Measurements from ENCODE around the gene PRAMEF5. TPM values are rescaled to one million over a fixed set of nuclear protein-coding genes. Genes with fewer than 3 reads are reported as not detected.
"Not testable (repeated sequence)": the region's sequence is repeated elsewhere in the genome, so short reads cannot be mapped to it uniquely, and the experiment has no call there.

Gene PRAMEF5
- total RNA-seq, 1 donor from 2014 or later: not detected

DNA sequence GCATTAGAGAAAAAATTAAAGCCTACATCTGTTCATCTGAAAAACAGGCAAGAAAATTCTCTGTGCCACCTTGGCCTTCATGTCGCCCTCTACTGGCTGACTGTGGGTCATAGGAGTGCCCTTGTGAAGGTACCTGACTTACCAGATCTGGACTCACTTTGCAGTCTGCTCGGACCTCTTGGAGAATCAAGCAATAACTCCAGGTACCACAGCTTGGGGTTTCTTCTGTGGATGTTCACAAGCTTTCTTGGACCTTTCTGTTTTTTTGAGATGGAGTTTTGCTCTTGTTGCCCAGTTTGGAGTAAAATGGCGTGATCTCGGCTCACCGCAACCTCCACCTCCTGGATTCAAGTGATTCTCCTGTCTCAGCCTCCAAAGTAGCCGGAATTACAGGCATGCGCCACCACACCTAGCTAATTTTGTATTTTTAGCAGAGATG is 25.6 kb upstream of the PRAMEF5 start:
- Histone ChIP-seq H3K27me3 (no peaks in the 10 kb centered on the region), H3K36me3 (no peaks in the 10 kb centered on the region), H3K4me3 (no peak overlapping the region), H3K9me3 (no peaks in the 10 kb centered on the region), H3K27ac (no peak overlapping the region), H3K4me1 (no peaks in the 10 kb centered on the region)
- TF ChIP-seq POLR2A (IDR thresholded peaks at IDR 0.05): no peak
- no peak for TF ChIP-seq CTCF (IDR thresholded peaks at IDR 0.05)
- TF ChIP-seq POLR2AphosphoS5 (IDR thresholded peaks at IDR 0.05; ENCODE audit: insufficient read depth in 1 of 2, low read depth in 1 of 2): no peak
- no peak for DNase-seq (ENCODE audit: extremely low spot score in 2 of 2)
- intact Hi-C loops (cut with DNase I): no loop called here

GRCh38 chr1:13230096-13230495 is 23.9 kb upstream of the PRAMEF5 start:
- H3K27me3 ChIP-seq; H3K36me3 ChIP-seq; H3K9me3 ChIP-seq; H3K4me3 ChIP-seq; H3K4me1 ChIP-seq; H3K27ac ChIP-seq; DNase-seq (ENCODE audit: extremely low spot score in 2 of 2); intact Hi-C loops (cut with DNase I): not testable (repeated sequence)

GRCh38 chr1:13230601-13231000 is 23.4 kb upstream of the PRAMEF5 start:
- DNase-seq (ENCODE audit: extremely low spot score in 2 of 2); intact Hi-C loops (cut with DNase I); H3K36me3 ChIP-seq; H3K4me1 ChIP-seq; H3K9me3 ChIP-seq; H3K4me3 ChIP-seq; H3K27ac ChIP-seq; H3K27me3 ChIP-seq: not testable (repeated sequence)

DNA sequence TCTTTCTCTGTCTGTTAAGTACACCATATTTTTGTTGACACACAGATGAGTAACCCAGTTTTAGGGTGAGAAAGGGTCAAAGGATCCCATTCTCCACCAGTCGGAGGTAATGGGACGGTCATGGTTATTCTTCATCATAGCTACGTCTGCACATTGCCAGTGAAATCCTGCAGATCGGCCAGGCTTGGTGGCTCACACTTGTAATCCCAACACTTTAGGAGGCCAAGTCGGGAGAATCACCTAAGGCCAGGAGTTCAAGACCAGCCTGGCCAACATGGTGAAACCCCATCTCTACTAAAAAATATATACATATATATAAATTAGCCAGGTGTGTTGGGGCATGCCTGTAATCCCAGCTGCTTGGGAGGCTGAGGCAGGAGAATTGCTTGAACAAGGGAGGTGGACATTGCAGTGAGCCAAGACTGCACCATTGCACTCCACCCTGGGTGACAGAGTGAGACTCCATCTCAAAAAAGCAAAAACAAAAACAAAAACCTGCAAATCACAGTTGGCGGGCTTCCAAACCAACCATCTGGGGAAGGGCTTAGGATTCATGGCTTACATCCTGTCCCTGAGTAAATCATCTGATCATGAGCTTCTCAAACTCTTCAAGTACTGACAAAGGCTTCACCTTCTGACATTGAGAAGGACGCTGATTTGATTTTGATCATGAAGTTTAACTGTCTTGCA is 22.8 kb upstream of the PRAMEF5 start:
- H3K9me3 ChIP-seq; H3K4me3 ChIP-seq; intact Hi-C loops (cut with DNase I); H3K4me1 ChIP-seq; H3K27me3 ChIP-seq; H3K36me3 ChIP-seq; DNase-seq (ENCODE audit: extremely low spot score in 2 of 2); H3K27ac ChIP-seq: not testable (repeated sequence)

GRCh38 chr1:13232056-13232455 is 21.9 kb upstream of the PRAMEF5 start:
- DNase-seq (ENCODE audit: extremely low spot score in 2 of 2); H3K4me1 ChIP-seq; intact Hi-C loops (cut with DNase I); H3K4me3 ChIP-seq; H3K27me3 ChIP-seq; H3K36me3 ChIP-seq; H3K27ac ChIP-seq; H3K9me3 ChIP-seq: not testable (repeated sequence)

DNA sequence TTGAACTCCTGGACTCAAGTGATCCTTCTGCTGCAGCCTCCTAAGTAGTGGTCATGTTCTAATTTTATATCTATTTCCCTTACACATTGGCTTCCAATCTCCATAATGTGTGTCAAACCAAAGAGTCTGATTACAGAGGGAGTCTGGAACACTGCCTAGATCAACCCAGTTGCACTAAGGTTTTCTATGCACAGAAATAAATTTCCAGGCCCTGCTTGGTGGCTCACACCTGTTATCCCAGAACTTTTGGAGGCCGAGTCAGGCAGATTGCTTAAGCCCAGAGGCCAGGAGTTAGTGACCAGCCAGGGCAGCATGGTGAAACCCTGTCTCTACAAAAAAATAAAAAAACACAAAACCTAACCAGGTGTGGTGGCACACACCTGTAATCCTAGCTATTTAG is 19.9 kb upstream of the PRAMEF5 start:
- intact Hi-C loops (cut with DNase I); H3K36me3 ChIP-seq: not testable (repeated sequence)

GRCh38 chr1:13237572-13237971 is 16.4 kb upstream of the PRAMEF5 start:
- H3K4me1 ChIP-seq; DNase-seq (ENCODE audit: extremely low spot score in 2 of 2); H3K9me3 ChIP-seq; H3K27me3 ChIP-seq; H3K27ac ChIP-seq; H3K36me3 ChIP-seq; H3K4me3 ChIP-seq; intact Hi-C loops (cut with DNase I): not testable (repeated sequence)

More for the DNA sequence above, 19.9 kb upstream of the PRAMEF5 start:
- H3K27ac ChIP-seq; H3K9me3 ChIP-seq; H3K4me1 ChIP-seq; H3K4me3 ChIP-seq; H3K27me3 ChIP-seq; DNase-seq (ENCODE audit: extremely low spot score in 2 of 2): not testable (repeated sequence)

DNA sequence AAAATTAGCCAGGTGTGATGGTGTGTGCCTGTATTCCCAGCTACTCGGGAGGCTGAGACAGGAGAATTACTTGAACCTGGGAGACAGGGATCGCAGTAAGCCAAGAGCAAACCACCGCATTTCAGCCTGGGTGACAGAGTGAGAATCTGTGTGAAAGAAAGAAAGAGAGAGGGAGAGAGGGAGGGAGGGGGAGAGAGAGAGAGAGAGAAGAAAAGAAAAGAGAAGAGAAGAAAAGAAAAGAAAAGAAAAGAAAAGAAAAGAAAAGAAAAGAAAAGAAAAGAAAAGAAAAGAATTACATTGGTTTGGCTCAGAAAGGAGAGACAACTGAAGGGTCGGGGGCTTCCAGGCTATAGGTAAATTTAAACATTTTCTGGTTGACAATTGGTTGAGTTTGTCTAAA is 14.4 kb upstream of the PRAMEF5 start:
- H3K27ac ChIP-seq; intact Hi-C loops (cut with DNase I); H3K27me3 ChIP-seq; H3K4me3 ChIP-seq; H3K9me3 ChIP-seq; DNase-seq (ENCODE audit: extremely low spot score in 2 of 2); H3K36me3 ChIP-seq; H3K4me1 ChIP-seq: not testable (repeated sequence)

DNA sequence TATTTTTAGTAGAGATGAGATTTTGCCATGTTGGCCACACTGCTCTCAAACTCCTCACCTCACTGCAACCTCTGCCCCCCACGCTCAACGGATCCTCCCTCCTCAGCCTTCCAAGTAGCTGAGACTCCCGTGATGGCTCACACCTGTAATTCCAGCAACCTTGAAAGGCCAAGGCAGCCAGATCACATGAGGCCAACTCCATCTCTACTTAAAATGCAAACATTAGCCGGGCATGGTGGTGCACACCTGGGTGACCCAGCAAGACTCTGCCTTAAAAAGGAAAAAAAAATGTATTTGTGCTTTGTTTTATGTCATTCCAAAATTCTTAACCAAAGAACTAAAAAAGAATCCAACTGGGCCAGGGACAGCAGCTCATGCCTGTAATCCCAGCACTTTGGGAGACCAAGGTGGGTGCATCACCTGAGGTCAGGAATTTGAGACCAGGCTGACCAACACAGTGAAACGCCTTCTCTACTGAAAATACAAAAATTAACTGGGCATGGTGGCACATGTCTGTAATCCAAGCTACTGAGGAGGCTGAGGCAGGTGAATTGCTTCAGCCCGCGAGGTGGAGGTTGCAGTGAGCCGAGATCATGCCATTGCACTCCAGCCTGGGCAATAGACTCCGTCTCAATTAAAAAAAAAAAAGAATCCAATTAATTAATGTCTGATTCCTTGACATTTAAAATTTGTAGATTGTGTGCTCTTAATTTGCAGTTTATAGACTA is 10.3 kb upstream of the PRAMEF5 start:
- H3K27me3 ChIP-seq; H3K36me3 ChIP-seq; H3K27ac ChIP-seq; DNase-seq (ENCODE audit: extremely low spot score in 2 of 2); H3K4me3 ChIP-seq; H3K9me3 ChIP-seq; intact Hi-C loops (cut with DNase I); H3K4me1 ChIP-seq: not testable (repeated sequence)

DNA sequence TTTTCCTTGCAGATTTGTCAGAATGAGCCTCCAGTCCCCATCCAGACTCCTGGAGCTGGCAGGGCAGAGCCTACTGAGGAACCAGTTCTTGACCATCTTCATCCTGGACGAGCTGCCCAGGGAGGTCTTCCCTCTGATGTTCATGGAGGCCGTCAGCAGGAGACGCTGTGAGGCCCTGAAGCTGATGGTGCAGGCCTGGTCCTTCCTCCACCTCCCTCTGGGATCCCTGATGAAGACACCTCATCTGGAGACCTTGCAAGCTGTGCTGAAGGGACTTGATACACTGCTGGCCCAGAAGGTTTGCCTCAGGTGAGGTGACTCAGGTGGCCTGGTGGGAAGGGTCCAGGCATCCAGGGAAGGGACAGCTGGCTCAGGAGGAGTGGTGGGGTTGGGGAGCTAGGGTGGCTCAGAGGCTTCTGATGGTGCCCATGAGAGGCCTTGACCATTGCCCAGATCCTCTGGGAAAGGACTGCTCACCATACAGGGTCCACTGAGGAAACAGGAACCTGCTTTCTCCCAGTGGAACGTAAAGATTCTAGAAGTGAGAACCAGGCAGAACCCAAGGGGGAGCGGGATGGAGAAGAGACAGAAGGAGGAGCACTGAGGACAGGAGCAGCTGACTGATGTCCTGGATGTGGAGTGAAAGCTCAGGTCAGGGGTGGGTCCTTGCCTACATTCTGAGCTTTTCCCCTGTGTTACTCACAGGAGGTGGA is 8.0 kb upstream of the PRAMEF5 start:
- not testable (repeated sequence) for H3K4me1 ChIP-seq

DNA sequence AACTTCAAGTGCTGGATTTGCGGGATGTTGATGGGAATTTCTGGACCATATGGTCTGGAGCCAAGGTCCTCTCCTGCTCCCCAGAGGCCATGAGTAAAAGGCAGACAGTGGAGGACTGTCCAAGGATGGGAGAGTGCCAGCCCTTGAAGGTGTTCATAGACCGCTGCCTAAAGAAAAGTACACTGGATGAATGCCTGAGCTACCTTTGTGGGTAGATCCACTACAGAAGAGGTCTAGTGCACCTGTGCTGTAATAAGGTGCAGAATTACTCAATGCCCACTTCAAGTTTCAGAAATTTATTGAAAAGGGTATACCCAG is 7.5 kb upstream of the PRAMEF5 start:
- H3K9me3 ChIP-seq; intact Hi-C loops (cut with DNase I); H3K4me1 ChIP-seq; H3K27ac ChIP-seq; H3K4me3 ChIP-seq; DNase-seq (ENCODE audit: extremely low spot score in 2 of 2); H3K27me3 ChIP-seq; H3K36me3 ChIP-seq: not testable (repeated sequence)

More for the DNA sequence above, 8.0 kb upstream of the PRAMEF5 start:
- H3K36me3 ChIP-seq; intact Hi-C loops (cut with DNase I); H3K27ac ChIP-seq; DNase-seq (ENCODE audit: extremely low spot score in 2 of 2); H3K4me3 ChIP-seq; H3K27me3 ChIP-seq; H3K9me3 ChIP-seq: not testable (repeated sequence)

DNA sequence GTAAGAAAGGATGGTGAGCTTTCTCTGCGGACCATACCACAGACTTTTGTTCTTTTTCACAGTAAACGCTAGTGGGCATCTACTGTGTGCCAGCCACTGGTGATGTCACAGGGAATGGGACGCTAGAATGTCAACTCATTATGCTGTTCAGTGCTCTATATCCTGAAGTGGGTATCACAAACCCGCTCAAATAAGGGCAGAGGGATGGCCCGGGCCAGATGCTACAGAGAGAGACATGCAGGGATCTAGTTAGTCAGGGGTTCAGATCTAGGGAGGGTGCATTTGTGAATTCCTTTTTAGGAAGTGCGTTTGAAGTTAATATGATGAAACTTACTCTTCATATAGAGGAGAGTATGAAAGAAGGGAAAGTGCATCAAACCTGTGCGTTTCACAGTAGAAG is 6.9 kb upstream of the PRAMEF5 start:
- intact Hi-C loops (cut with DNase I); DNase-seq (ENCODE audit: extremely low spot score in 2 of 2); H3K9me3 ChIP-seq; H3K4me3 ChIP-seq; H3K36me3 ChIP-seq; H3K27ac ChIP-seq; H3K27me3 ChIP-seq; H3K4me1 ChIP-seq: not testable (repeated sequence)

Data from vagina (tissue), 2 donors.